Measurements from ENCODE around the gene GAREM1. TPM values are rescaled to one million over a fixed set of nuclear protein-coding genes. Genes with fewer than 3 reads are reported as not detected.

The GAREM1 gene
- total and polyA plus RNA-seq, 2 of the 8 experiments (the other 6 are each of a cell fraction or from before 2014, with no cell fraction given), result 3.6 to 9.2 TPM

GRCh38 chr18:32482117-32482516 lies 11.4 kb upstream of the GAREM1 start:
- Histone ChIP-seq H2AK5ac (ENCODE audit: low read depth, low read length) (no peak overlapping the region), H3K27ac (ENCODE audit: low read depth, low read length) (no peak overlapping the region), H2AFZ (ENCODE audit: low read length) (no peak overlapping the region), H3K23ac (ENCODE audit: insufficient read length) (no peak overlapping the region), H3K9ac (replicated peaks in 1 of 4; ENCODE audit: extremely low read depth in 1 of 4, low read depth in 3 of 4, low read length in 3 of 4) (no peak overlapping the region), H4K91ac (replicated peaks; ENCODE audit: insufficient read length, low read length) (no peak overlapping the region), H3K36me3 (ENCODE audit: control insufficient read depth in 2 of 4, insufficient read depth in 4 of 4, low read length in 3 of 4) (no peaks in the 10 kb centered on the region), H3K14ac (ENCODE audit: insufficient read length) (no peak overlapping the region), H2BK5ac (ENCODE audit: low read depth, low read length) (no peak overlapping the region), H4K20me1 (replicated peaks in 1 of 2; ENCODE audit: control insufficient read depth in 1 of 2, insufficient read depth in 2 of 2, low read length in 2 of 2) (no peaks in the 10 kb centered on the region), H3K23me2 (ENCODE audit: low read depth, low read length) (no peaks in the 10 kb centered on the region), H3K79me2 (ENCODE audit: control insufficient read depth in 1 of 2, insufficient read depth in 2 of 2, low read length in 2 of 2) (no peaks in the 10 kb centered on the region), H3K4me1 (replicated peaks in 1 of 4; ENCODE audit: control insufficient read depth in 3 of 4, insufficient read depth in 4 of 4, low read length in 3 of 4) (no peaks in the 10 kb centered on the region), H3K4ac (replicated peaks; ENCODE audit: insufficient read length, low read depth, low read length) (no peak overlapping the region), H3K27me3 (replicated peaks in 1 of 4; ENCODE audit: control insufficient read depth in 3 of 4, extremely low read depth in 1 of 4, insufficient read depth in 3 of 4, low read length in 3 of 4) (no peaks in the 10 kb centered on the region; a peak in 1 of 7 replicates), H2BK20ac (ENCODE audit: low read length) (no peak overlapping the region), H3K56ac (replicated peaks; ENCODE audit: insufficient read length, low read depth, low read length) (no peak overlapping the region), H4K8ac (ENCODE audit: extremely low read depth, insufficient read depth, low read length) (no peak overlapping the region), H4K5ac (ENCODE audit: insufficient read length, low read depth, low read length) (no peak overlapping the region), H3K4me2 (ENCODE audit: insufficient read depth in 1 of 2, low read depth in 2 of 2, low read length in 2 of 2) (no peak overlapping the region), H3K18ac (ENCODE audit: extremely low read depth, low read length) (no peak overlapping the region), H2BK120ac (replicated peaks; ENCODE audit: low read depth, low read length) (no peak overlapping the region), H3K79me1 (ENCODE audit: low read depth, low read length) (no peaks in the 10 kb centered on the region), H3K4me3 (ENCODE audit: extremely low read depth in 1 of 4, insufficient read depth in 2 of 4, low read depth in 3 of 4, low read length in 4 of 4) (no peak overlapping the region), H2BK15ac (ENCODE audit: low read length) (no peak overlapping the region), H2BK12ac (ENCODE audit: low read depth, low read length) (no peak overlapping the region), H3K9me3 (ENCODE audit: insufficient read depth in 2 of 2, low read depth in 1 of 2, low read length in 1 of 2) (no peaks in the 10 kb centered on the region; a peak in 1 of 4 replicates)
- CTCF ChIA-PET (ENCODE audit: partially characterized antibody), result no interaction called here
- FAIRE-seq (no peak), DNase-seq (ENCODE audit: low read depth in 1 of 2, low spot score in 2 of 2) (no peak)
- WGBS, 2 experiments (ENCODE audit: extremely low coverage in 1 of 2, insufficient coverage in 1 of 2, insufficient read length in 1 of 2, insufficient replicate concordance in 2 of 2, low coverage in 1 of 2, low lambda C conversion rate in 2 of 2, missing lambda C conversion rate in 1 of 2), result 86% methylated on average over 2 of the region's 2 CpGs; no CpG with 5 or more reads in 1 of the 2 experiments
- POLR2A ChIA-PET (ENCODE audit: partially characterized antibody), result interaction anchor here (1.2 kb wide), 1 partner anchor 11 kb away, joined by 5 read pairs; the partner anchor contains the start of gene GAREM1

All from H1 (cell line).